ENCODE data around the gene PPP1R7.

PPP1R7 gene

GRCh38 chr2:241130316-241130715 is 20.0 kb upstream of the PPP1R7 start:
- Mint-ChIP-seq H3K27me3 (no peaks in the 10 kb centered on the region), H3K27ac (no peak overlapping the region), H3K4me1 (ENCODE audit: low read depth) (peaks cover 15% of the 10 kb centered on the region), H3K4me3 (no peak overlapping the region), H3K36me3 (peaks cover 11% of the 10 kb centered on the region), H3K9me3 (ENCODE audit: low read depth) (no peaks in the 10 kb centered on the region)

GRCh38 chr2:241131531-241131930 is 18.7 kb upstream of the PPP1R7 start:
- Mint-ChIP-seq H3K27me3 (no peaks in the 10 kb centered on the region), H3K4me3 (no peak overlapping the region), H3K27ac (no peak overlapping the region), H3K4me1 (ENCODE audit: low read depth) (peaks cover 13% of the 10 kb centered on the region), H3K9me3 (ENCODE audit: low read depth) (no peaks in the 10 kb centered on the region), H3K36me3 (peaks cover 11% of the 10 kb centered on the region)

- peaks cover 12% of the 10 kb centered on the region for H3K36me3 Mint-ChIP-seq
- H3K4me1 Mint-ChIP-seq (ENCODE audit: low read depth): peaks cover 7% of the 10 kb centered on the region
- H3K9me3 Mint-ChIP-seq (ENCODE audit: low read depth): no peaks in the 10 kb centered on the region
- H3K27ac Mint-ChIP-seq: no peak overlapping the region
- H3K4me3 Mint-ChIP-seq: no peak overlapping the region
- no peaks in the 10 kb centered on the region for H3K27me3 Mint-ChIP-seq
These were observed 17.5 kb upstream of the PPP1R7 start for GRCh38 chr2:241132538-241133435.

GRCh38 chr2:241133436-241133820 is 16.8 kb upstream of the PPP1R7 start:
- Mint-ChIP-seq H3K9me3 (ENCODE audit: low read depth) (no peaks in the 10 kb centered on the region), H3K36me3 (peaks cover 13% of the 10 kb centered on the region), H3K27ac (no peak overlapping the region), H3K4me1 (ENCODE audit: low read depth) (peaks cover 1% of the 10 kb centered on the region), H3K27me3 (no peaks in the 10 kb centered on the region), H3K4me3 (no peak overlapping the region)

- Mint-ChIP-seq H3K4me1 (ENCODE audit: low read depth) (peaks cover 1% of the 10 kb centered on the region), H3K9me3 (ENCODE audit: low read depth) (no peaks in the 10 kb centered on the region), H3K27me3 (no peaks in the 10 kb centered on the region), H3K27ac (no peak overlapping the region), H3K4me3 (no peak overlapping the region), H3K36me3 (peaks cover 13% of the 10 kb centered on the region)
These were observed 15.6 kb upstream of the PPP1R7 start for GRCh38 chr2:241134711-241135110.

GRCh38 chr2:241135737-241136136 is 14.5 kb upstream of the PPP1R7 start:
- Mint-ChIP-seq H3K36me3 (peaks cover 10% of the 10 kb centered on the region), H3K4me1 (ENCODE audit: low read depth) (peaks cover 1% of the 10 kb centered on the region), H3K4me3 (no peak overlapping the region), H3K27me3 (no peaks in the 10 kb centered on the region), H3K9me3 (ENCODE audit: low read depth) (no peaks in the 10 kb centered on the region), H3K27ac (no peak overlapping the region)

GRCh38 chr2:241136191-241136590 is 14.1 kb upstream of the PPP1R7 start:
- Mint-ChIP-seq H3K4me1 (ENCODE audit: low read depth) (peaks cover 1% of the 10 kb centered on the region), H3K36me3 (peaks cover 9% of the 10 kb centered on the region), H3K27me3 (no peaks in the 10 kb centered on the region), H3K27ac (no peak overlapping the region), H3K9me3 (ENCODE audit: low read depth) (no peaks in the 10 kb centered on the region), H3K4me3 (no peak overlapping the region)

- peaks cover 12% of the 10 kb centered on the region for H3K36me3 Mint-ChIP-seq
- H3K4me3 Mint-ChIP-seq: no peak overlapping the region
- H3K4me1 Mint-ChIP-seq (ENCODE audit: low read depth): peaks cover 1% of the 10 kb centered on the region
- H3K27me3 Mint-ChIP-seq: no peaks in the 10 kb centered on the region
- H3K9me3 Mint-ChIP-seq (ENCODE audit: low read depth): no peaks in the 10 kb centered on the region
- H3K27ac Mint-ChIP-seq: no peak overlapping the region
These were observed 13.5 kb upstream of the PPP1R7 start for GRCh38 chr2:241136661-241137260.

GRCh38 chr2:241137276-241138190 is 12.7 kb upstream of the PPP1R7 start:
- Mint-ChIP-seq H3K36me3 (peaks cover 11% of the 10 kb centered on the region), H3K27ac (no peak overlapping the region), H3K27me3 (no peaks in the 10 kb centered on the region), H3K4me1 (ENCODE audit: low read depth) (peaks cover under 1% of the 10 kb centered on the region), H3K4me3 (no peak overlapping the region), H3K9me3 (ENCODE audit: low read depth) (no peaks in the 10 kb centered on the region)

- H3K36me3 Mint-ChIP-seq: peaks cover 7% of the 10 kb centered on the region
- H3K4me1 Mint-ChIP-seq (ENCODE audit: low read depth): no peaks in the 10 kb centered on the region
- no peaks in the 10 kb centered on the region for H3K27me3 Mint-ChIP-seq
- no peaks in the 10 kb centered on the region for H3K9me3 Mint-ChIP-seq (ENCODE audit: low read depth)
- no peak overlapping the region for H3K27ac Mint-ChIP-seq
- no peak overlapping the region for H3K4me3 Mint-ChIP-seq
These were observed 11.8 kb upstream of the PPP1R7 start for GRCh38 chr2:241138471-241138870.

GRCh38 chr2:241139531-241140444 is 10.5 kb upstream of the PPP1R7 start:
- H3K27ac Mint-ChIP-seq: no peak overlapping the region
- H3K9me3 Mint-ChIP-seq (ENCODE audit: low read depth): no peaks in the 10 kb centered on the region
- H3K4me3 Mint-ChIP-seq: no peak overlapping the region
- no peaks in the 10 kb centered on the region for H3K27me3 Mint-ChIP-seq
- peaks cover 7% of the 10 kb centered on the region for H3K36me3 Mint-ChIP-seq
- no peaks in the 10 kb centered on the region for H3K4me1 Mint-ChIP-seq (ENCODE audit: low read depth)

- Mint-ChIP-seq H3K4me3 (no peak overlapping the region), H3K9me3 (ENCODE audit: low read depth) (no peaks in the 10 kb centered on the region), H3K4me1 (ENCODE audit: low read depth) (no peaks in the 10 kb centered on the region), H3K27me3 (no peaks in the 10 kb centered on the region), H3K36me3 (peaks cover 7% of the 10 kb centered on the region), H3K27ac (no peak overlapping the region)
These were observed 9.8 kb upstream of the PPP1R7 start for GRCh38 chr2:241140445-241140840.

- Mint-ChIP-seq H3K4me3 (no peak overlapping the region), H3K36me3 (peaks cover 7% of the 10 kb centered on the region), H3K9me3 (ENCODE audit: low read depth) (no peaks in the 10 kb centered on the region), H3K27me3 (no peaks in the 10 kb centered on the region), H3K27ac (no peak overlapping the region), H3K4me1 (ENCODE audit: low read depth) (peaks cover under 1% of the 10 kb centered on the region)
These were observed 9.0 kb upstream of the PPP1R7 start for GRCh38 chr2:241141214-241141770.

GRCh38 chr2:241142063-241142462 is 8.2 kb upstream of the PPP1R7 start:
- no peak overlapping the region for H3K27ac Mint-ChIP-seq
- H3K4me1 Mint-ChIP-seq (ENCODE audit: low read depth): peaks cover 5% of the 10 kb centered on the region
- peaks cover 7% of the 10 kb centered on the region for H3K36me3 Mint-ChIP-seq
- no peaks in the 10 kb centered on the region for H3K9me3 Mint-ChIP-seq (ENCODE audit: low read depth)
- no peak overlapping the region for H3K4me3 Mint-ChIP-seq
- no peaks in the 10 kb centered on the region for H3K27me3 Mint-ChIP-seq
